GM18867 (cell line): ENCODE measurements around the gene RAD51B.
"Not testable (repeated sequence)": the region's sequence is repeated elsewhere in the genome, so short reads cannot be mapped to it uniquely, and the experiment has no call there.

ENCODE experiments used
- ATAC-seq: cut with Tn5 transposase; IDR thresholded peaks from one replicate; pipeline ENCODE4 v1.9.1; 2021; ENCODE audit warnings: mild to moderate bottlenecking, moderate library complexity; ENCODE audit not compliant: unreplicated experiment

Gene RAD51B

GRCh38 chr14:68167383-68168087, 348.0 kb downstream of the RAD51B start:
- ATAC-seq = no peak

- ATAC-seq = no peak
Measured at GRCh38 chr14:68168460-68169109, 349.0 kb downstream of the RAD51B start.

GRCh38 chr14:68172216-68172615, 352.6 kb downstream of the RAD51B start:
- no peak for ATAC-seq

GRCh38 chr14:68172627-68173026, 353.0 kb downstream of the RAD51B start:
- ATAC-seq = no peak

- no peak for ATAC-seq
Measured at GRCh38 chr14:68173227-68173972, 353.8 kb downstream of the RAD51B start.

- no peak for ATAC-seq
Measured at GRCh38 chr14:68174446-68174845, 354.9 kb downstream of the RAD51B start.

- no peak for ATAC-seq
Measured at GRCh38 chr14:68176687-68177086, 357.1 kb downstream of the RAD51B start.

GRCh38 chr14:68177728-68178127, 358.1 kb downstream of the RAD51B start:
- no peak for ATAC-seq

- no peak for ATAC-seq
Measured at GRCh38 chr14:68178282-68178681, 358.7 kb downstream of the RAD51B start.

GRCh38 chr14:68181519-68182326, 362.1 kb downstream of the RAD51B start:
- ATAC-seq = no peak

- peak; percentile 90 for ATAC-seq
Measured at GRCh38 chr14:68182492-68182891, 362.9 kb downstream of the RAD51B start.

GRCh38 chr14:68186500-68187276, 367.1 kb downstream of the RAD51B start:
- not testable (repeated sequence) for ATAC-seq

- no peak for ATAC-seq
Measured at GRCh38 chr14:68188174-68188573, 368.6 kb downstream of the RAD51B start.

- ATAC-seq = no peak
Measured at GRCh38 chr14:68190032-68190431, 370.5 kb downstream of the RAD51B start.

- ATAC-seq = no peak
Measured at GRCh38 chr14:68191567-68192321, 372.2 kb downstream of the RAD51B start.

GRCh38 chr14:68192935-68193334, 373.4 kb downstream of the RAD51B start:
- ATAC-seq = no peak

- ATAC-seq = no peak
Measured at GRCh38 chr14:68193970-68194681, 374.5 kb downstream of the RAD51B start.

GRCh38 chr14:68195126-68195525, 375.5 kb downstream of the RAD51B start:
- no peak for ATAC-seq
